Measurements from ENCODE around the gene CFAP300.

CFAP300 gene

DNA sequence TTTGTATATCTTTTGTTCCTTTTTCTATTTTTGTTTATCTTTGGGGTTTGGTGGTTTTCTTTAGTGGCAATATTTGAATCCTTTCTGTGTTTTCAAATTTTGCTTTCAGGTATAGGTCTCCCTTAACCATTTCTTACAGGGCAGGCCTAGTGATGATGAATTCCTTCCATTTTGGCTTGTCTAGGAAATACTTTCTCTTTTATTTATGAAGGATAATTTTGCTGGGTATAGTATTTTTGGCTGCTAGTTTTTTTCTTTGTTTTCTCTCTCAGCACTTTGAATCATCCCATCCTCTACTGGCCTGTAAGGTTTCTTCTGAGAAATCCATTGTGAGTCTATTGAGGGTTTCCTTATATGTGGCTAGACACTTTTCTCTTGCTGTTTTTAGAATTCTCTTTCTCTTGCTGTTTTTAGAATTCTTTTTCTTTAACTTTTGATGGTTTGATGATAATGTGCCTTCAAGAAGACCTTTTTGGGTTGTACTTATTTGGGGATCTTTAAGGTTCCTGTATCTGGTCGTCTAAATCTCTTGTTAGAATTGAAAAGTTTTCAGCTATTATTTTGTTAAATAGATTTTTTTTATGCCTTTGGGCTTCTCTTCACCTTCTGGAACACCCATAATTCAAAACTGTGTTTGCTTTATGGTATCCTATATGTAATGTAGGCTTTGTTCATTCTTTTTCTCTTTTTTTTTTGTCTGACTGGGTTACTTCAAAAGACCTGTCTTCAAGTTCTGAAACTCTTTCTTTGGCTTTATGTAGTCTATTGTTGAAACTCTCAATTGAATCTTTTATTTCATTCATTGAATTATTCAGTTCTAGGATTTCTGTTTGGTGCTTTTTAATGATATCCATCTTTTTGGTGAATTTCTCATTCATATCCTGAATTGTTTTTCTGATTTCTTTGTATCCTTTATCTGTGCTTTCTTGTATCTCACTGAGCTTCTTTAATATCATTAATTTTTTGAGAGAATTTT lies 24.5 kb downstream of the CFAP300 start:
- no peak for DNase-seq (ENCODE audit: low read depth, low spot score)

DNA sequence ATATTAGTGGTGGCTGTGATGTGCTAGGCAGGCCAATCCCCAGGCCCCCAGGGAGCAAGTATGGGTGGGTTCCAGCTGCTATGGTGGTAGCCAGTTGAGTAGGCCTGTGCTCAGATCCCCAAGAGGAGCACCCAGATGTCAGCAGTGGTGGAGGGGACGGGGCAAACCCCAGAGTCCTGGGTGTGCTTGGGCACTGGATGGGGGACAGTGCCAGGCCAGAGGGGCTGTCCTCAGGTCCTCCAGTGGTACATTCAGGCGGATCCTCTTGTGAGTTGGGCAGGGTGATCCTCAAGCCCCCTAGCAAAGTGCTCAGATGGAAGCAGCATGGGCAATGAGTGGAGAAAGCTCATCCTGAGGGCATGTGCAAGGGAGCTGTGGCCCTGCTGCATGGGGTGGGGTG lies 26.0 kb downstream of the CFAP300 start:
- DNase-seq (ENCODE audit: low read depth, low spot score) = no peak

DNA sequence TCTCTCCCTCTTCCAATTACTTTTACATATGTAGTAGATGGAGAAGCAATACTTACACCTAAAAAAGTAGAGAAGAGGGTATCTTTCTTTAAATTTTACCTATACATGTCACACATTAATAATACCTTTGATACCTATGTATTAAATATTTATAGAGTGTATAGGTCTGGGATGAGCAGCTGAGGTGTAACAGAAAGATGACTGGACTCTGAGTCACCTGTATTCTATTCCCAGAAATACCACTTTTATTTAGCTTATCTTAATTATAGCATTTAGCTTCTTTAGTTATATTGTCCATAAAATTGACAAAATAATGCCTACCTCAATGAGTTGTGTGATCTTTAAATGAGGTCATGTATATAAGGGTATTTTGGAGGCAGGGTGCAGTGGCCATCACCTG lies 32.4 kb downstream of the CFAP300 start:
- no peak for DNase-seq (ENCODE audit: low read depth, low spot score)

DNA sequence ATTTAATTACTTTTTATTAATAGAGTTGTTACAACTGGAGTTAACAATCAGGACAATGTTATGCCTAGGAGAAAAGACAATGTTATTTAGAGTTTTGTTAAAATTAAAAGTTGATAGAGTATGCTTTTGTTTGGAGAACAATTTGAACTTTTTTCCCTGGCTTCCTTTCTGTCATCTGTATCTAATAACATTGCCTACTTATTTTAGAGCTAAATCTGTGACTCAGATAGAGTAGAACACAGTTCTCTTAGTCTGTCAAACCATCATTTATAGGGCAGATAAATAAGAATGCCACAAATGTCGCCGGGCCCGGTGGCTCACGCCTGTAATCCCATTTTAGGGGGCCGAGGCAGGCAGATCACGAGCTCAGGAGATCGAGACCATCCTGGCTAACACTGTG lies 34.1 kb downstream of the CFAP300 start:
- DNase-seq (ENCODE audit: low read depth, low spot score) = no peak

DNA sequence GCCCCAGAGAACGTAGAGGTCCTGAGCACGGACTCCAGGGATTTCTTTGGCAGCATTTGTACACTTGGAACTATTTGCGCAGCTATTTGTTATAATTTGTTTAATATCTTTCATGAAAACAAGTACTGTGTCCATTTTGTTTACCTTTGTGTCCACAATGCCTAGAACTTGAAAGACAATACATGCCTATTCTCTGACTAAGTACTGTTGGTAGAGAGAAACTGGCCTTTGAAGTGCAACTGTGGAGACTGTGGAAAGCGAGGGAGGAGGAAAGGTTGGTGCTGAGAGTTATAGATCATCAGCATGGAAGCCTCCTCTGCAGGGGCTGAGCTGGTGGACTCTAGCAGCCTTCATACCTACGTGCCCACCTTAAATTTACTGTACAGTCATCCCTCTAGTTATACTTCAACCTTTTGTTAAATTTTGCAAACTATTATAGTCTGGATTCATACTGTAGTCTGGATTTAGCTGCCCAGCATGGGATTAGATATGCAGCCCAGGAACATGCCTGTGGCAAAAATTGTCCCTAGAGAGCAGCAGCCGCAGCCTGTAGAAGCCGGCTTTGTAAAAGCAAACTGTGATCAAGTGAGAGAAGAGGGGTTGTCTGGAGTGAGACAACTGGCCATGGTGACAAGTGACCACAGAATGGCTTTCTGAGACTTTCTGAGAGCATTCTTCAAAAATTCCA lies 38.8 kb downstream of the CFAP300 start:
- no peak for DNase-seq (ENCODE audit: low read depth, low spot score)

DNA sequence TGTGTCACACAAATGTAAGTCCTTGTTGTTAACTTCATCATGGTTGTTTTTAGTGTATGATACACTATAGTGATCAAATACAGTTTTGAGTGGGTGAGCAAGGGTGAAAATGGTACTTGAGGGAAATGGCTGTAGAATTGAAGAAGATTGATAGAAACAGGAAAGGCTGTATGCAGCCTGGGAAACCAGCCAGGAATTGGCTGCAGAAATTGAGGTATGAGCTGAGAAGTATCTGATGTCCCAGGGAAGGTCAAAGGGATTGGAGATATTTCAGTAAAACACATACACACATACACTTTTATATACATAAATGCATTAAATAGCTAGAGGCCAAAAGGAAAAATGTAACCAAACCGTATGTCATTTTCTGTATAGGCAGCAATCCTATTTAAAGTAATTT lies 49.9 kb downstream of the CFAP300 start:
- DNase-seq (ENCODE audit: low read depth, low spot score) = no peak

DNA sequence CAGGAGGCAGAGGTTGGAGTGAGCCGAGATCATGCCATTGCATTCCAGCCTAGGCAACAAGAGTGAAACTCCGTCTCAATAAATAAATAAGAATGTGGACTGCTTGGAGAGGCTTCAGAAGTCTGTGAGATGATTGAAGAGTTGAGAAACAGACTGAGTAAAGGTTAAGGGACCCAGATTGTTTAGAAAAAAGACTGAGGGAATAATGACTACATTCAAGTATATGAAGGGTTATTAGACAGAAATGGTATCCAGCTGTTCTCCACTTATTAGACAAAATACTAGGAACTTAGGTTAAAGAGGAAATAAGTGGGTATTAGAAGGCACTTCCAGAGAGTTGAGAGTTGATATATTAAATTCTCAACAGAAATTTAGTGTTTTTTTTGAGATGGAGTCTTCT lies 52.5 kb downstream of the CFAP300 start:
- DNase-seq (ENCODE audit: low read depth, low spot score) = no peak

DNA sequence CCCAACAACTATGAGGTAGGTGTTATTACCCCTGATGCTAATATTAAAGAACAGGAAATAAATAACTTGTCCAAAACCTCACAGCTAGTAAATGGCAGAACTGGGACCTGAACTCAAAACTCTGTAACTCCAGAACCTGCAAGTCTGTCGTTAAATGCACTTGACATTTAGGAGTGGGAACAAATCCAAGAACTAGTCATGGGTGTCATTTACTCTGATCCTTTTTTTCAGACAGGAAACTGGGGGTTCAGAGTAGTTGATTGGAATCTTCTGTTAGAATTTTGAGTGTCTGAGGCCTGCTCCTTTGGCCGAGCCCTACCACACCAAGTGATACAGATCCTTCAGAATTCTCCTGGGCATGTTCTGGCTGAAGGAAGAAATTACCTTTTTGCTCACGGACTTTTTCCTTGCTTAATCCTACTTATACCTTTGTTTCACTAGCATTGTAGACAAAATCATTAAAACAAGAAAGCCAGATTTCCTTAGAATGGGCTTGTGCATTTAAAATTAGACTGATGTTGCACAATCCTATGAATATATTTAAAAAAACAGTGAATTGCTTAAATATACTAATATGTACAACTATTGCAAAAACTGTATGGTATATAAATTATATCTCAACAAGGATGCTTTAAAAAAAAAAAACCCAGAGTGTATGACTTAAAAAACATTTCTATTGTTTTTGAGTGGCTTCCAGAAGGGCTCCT lies 61.6 kb downstream of the CFAP300 start:
- DNase-seq (ENCODE audit: low read depth, low spot score) = no peak

DNA sequence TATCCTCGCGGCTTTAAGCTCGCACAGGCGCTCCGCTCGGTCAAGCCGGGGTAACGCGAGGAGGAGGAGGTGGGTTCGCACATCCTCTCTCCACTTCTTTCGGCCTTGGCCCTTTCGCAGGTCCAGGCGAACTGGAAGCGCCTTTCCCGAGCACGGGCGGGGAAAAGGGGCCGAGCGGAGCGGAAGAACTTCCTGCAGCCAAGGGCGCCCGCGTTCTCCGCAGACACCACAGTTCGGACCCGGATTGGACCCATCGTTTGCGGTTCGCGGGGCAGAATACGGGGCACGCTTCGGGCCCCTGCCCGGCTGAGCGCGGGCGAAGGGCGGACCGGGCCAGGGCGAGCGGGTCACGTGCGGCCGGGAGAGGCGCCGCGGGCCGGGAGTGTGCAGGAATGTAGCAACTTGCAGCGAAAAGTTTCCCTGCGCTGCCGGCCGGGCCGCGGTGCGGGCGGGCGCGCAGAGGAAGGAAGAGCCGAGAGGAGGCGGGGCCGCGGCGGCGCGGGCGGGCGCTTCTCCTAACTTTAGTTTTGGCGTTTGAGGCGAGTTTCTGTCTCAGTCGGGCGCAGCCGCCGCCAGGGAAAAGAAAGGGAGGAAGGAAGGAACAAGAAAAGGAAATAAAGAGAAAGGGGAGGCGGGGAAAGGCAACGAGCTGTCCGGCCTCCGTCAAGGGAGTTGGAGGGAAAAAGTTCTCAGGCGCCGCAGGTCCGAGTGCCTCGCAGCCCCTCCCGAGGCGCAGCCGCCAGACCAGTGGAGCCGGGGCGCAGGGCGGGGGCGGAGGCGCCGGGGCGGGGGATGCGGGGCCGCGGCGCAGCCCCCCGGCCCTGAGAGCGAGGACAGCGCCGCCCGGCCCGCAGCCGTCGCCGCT lies 62.9 kb downstream of the CFAP300 start, which contains the start of gene YAP1:
TSS of gene YAP1 (plus strand) at position 552 of the 865 bp plus-strand sequence. CDS start 402 bp downstream, outside the sequence.
- DNase-seq (ENCODE audit: low read depth, low spot score) = peak; percentile 83

DNA sequence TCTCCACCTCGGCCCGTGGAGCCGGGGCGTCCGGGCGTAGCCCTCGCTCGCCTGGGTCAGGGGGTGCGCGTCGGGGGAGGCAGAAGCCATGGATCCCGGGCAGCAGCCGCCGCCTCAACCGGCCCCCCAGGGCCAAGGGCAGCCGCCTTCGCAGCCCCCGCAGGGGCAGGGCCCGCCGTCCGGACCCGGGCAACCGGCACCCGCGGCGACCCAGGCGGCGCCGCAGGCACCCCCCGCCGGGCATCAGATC lies 63.4 kb downstream of the CFAP300 start:
- no peak for DNase-seq (ENCODE audit: low read depth, low spot score)

DNA sequence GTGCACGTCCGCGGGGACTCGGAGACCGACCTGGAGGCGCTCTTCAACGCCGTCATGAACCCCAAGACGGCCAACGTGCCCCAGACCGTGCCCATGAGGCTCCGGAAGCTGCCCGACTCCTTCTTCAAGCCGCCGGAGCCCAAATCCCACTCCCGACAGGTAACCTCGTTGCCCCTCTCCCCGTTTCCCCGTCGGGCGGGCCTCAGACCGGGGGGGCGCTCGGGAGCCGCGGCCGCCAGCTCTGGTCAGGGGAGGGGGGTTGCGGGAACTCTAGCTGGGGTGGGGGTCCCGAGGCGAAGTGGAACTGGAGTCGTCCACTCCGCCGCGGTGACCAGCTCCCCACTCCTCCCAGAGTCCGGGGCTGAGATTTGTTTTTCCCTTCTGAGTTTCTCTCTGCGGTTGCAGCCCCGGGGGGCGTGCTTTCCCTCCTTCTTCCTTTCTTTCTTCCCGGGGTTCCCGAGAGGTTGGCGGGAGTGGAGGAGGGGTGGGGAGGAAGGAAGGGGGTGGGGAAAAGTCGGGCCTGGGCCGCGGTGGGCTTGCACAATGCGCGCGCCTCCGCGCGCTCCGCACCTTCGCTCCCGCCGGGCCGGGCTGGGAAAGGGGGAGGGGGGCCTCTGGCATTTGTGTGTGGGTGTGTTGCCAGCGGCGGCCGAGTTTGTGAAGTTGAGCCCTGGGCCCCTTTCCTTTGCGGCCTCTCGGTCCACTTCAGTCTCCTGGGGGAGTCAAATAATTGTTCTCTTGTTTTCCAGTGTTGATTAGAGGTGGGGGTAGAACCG lies 64.0 kb downstream of the CFAP300 start:
- DNase-seq (ENCODE audit: low read depth, low spot score) = no peak

DNA sequence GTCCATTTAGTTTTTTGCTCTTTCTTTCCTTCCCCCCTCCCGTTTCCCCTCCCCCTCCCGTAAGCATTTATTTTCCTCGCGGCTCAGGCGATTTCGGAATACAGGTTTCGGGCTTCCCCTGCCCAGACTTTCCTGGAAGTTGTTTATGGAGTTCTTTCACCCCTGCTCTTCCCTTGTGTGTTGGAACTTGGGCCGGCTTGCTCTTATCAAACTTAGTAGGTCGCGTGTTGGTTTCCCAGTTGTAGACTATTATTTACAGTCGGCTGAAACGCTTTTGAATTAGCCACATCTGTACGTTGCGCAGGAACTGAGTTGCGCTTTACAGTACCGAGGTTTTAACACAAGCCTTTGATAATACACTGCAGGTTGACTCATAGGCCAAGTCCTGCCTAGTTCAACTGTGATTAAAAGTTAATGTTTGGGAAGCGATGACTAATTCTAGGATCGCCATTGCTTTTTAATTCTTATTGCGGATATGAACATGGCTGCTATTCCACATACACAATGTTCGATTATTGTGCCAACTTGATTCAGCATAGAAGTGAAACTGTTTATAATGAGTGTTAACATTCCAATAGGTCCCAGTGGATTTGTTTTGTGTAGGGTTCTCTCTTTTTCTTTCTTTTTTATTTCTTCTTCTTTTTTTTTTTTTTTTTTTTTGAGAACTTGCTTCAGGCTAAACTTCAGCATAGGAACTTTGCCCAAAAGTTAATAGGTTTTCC lies 64.7 kb downstream of the CFAP300 start:
- DNase-seq (ENCODE audit: low read depth, low spot score) = no peak

DNA sequence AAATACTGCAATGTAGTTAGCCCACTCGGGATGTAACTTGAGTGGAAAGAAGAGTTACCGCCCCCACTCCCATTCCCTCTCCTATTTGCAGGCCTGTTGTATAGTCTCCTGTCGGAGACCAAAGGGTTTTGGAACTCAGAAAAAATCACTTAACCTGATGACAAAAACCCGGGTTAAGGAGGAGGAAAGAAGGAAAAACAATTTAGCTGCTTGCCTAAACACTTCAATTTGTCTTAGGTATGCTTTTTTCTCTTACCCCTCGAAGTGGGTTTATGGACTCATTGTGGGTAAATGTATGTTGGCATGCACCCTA lies 65.2 kb downstream of the CFAP300 start:
- no peak for DNase-seq (ENCODE audit: low read depth, low spot score)

DNA sequence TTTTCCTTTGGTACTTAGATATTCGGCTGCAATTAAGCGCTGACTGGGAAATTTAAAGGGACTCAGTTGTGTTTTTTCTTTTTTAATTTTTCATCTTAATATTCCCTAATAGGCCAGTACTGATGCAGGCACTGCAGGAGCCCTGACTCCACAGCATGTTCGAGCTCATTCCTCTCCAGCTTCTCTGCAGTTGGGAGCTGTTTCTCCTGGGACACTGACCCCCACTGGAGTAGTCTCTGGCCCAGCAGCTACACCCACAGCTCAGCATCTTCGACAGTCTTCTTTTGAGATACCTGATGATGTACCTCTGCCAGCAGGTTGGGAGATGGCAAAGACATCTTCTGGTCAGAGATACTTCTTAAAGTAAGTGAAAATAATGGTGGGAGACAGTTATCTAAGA lies 66.8 kb downstream of the CFAP300 start:
- no peak for DNase-seq (ENCODE audit: low read depth, low spot score)

DNA sequence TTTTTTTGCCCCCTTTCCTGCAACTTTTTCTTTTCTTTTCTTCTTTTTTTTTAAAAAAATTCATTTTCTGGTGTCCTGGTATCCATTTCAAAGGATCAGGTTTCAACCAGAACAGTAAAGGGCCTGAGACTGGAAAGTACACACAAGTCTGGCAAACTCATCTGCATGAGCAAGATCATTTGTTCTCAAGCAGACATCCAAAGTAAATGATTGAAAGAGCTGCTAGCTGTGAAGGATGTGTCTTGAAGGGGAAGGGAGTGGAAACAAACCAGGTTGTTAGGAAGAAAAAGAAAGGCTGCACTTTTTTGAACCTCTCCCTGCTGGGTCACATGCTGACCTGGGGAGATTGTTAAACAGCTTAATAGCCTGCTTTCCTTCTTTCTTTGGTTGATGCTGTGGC lies 68.3 kb downstream of the CFAP300 start:
- DNase-seq (ENCODE audit: low read depth, low spot score) = no peak

DNA sequence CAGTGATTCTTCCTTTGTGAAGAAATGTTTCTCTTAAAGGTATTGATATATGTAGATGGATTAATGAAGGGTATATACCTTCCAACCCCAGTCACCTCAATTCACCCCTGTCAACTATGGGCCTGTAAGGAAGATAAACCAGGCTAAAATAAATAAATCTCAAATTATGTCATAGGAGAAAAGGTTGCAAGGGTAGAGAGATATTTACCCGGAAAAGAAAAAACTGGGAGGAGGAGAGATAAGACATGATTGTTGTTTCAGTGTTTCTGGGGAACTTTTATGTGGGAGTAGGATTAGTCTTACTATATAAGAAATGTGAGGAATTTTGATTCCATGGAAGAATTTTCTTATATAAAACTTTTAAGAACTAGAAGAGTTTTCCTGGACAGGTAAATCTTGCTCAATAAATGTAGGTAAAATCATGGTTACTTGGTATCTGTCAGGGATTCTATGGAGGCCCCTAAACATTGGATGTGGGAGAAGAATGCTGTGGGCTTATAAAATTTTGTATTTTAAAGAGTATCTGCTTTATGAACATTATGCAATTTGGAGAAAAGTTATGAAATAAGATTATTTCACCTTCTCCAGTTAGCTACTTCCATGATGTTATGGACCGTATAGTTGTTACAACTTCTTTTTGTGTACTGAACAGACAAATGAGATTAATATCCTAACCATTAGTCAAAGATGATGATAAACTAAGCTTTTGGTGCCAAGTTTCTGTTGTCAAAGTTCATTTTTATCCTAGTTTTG lies 69.4 kb downstream of the CFAP300 start:
- DNase-seq (ENCODE audit: low read depth, low spot score) = no peak

DNA sequence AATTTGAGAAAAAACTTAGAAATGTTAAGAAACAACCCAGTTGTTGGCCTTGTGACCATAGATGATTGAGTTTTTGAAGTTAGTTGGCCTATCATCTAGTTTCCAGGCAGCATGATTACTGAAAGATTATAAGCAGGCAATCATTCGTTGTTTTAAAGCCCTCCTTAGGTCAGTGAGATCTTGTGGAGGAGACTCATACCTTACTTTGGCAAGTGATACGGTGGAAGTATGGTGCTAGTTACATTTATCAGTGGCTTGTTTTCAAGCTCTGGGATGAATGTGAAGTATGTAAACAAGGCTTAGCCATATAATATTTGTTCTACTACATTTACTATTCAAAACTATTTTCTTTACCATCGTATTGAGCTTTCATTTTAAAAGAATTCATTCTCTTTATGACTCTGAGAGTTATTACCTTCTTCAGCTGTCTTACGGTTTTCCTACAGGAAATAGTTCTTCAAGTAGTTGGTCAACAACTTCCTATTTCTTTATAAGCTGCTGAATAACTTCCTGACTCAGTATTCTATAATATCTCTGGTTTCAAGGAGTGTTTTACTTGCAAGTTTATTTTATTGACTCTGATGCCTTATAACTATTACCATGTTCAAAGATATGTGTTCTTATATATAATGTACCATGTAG lies 70.4 kb downstream of the CFAP300 start:
- DNase-seq (ENCODE audit: low read depth, low spot score) = no peak

DNA sequence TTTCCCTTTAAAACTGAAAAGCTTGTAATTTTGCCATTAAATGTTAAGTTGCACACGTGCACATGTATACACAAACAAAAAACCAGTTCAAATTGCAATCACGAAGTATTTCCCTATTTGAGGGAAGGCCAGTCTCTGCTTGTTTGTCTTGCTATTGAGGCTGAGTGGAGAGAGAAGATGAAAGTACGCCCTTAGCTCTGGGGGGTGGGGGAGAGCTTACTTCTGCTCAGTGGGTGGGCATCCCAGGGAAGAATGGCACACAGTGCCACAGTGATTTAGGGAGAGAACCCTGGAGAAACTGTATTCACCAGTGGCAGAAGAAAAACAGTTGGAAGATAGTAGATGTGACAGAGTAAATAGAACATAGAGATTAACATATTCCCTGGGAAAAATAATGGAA lies 71.7 kb downstream of the CFAP300 start:
- no peak for DNase-seq (ENCODE audit: low read depth, low spot score)

DNA sequence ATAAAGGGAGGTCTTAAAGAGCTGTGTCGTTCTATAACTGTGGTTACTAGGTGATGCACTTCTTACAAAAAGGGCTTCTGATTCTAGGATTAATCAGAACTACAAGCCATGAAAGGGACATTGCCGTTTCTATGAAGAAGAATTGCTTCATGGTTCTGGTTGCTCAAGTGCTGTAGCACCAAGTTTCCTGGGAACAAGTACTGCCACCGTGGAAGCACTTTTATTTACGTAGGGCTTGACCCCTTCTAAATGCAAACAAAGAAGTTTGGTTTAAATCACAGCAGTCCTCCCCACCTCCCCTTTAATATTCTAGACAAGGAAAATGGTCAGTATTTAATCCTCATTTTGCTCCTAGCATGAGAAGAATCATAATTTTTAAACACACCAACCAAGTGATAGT lies 72.8 kb downstream of the CFAP300 start:
- DNase-seq (ENCODE audit: low read depth, low spot score) = no peak
